ENCODE data around the gene COL25A1.

The COL25A1 gene

GRCh38 chr4:109214622-109215301 is 87.7 kb downstream of the COL25A1 start:
- DNase-seq = peak; percentile 3

GRCh38 chr4:109213056-109213455 is 89.4 kb downstream of the COL25A1 start:
- DNase-seq = no peak

- no peak for DNase-seq
These were observed 90.8 kb downstream of the COL25A1 start for GRCh38 chr4:109211671-109212070.

- no peak for DNase-seq
These were observed 92.8 kb downstream of the COL25A1 start for GRCh38 chr4:109209647-109210046.

DNA sequence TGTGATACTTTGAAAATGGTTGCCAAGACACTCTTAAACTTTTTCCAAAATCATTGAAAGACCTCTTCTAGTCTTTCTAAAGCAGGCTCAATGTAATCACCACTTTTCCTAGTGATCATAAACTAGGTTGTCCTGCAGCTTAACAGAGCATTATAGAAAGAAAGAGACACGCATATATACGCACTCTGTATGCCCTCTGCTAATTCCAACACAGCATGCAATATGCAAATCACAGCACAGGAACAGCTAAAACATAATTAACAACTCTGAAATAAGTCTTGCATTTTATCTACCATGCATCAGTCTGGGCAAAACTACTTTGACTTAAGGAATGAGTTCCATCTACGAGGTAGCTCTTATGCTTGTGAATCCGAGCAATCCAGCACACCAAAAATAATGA is 94.6 kb downstream of the COL25A1 start:
- DNase-seq = no peak

DNA sequence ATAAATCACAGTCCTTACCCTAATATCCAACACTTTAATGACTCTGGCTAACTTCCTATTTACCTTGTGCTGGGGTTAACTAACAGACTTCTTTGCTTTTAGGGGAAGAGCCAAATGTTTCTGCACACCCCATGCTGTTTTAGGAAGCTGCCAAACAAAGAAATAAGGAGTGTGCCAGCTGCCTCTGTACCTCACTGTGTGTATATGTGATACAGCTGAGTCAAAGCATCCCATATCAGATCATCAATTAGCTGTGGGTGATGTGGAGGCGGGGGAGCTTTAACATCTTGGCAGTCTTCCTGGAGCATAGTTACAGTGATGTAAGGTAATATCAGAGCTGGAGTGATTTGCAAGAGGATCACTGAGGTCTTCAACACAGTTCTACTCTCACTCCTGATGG is 95.4 kb downstream of the COL25A1 start:
- peak; percentile 8 for DNase-seq

DNA sequence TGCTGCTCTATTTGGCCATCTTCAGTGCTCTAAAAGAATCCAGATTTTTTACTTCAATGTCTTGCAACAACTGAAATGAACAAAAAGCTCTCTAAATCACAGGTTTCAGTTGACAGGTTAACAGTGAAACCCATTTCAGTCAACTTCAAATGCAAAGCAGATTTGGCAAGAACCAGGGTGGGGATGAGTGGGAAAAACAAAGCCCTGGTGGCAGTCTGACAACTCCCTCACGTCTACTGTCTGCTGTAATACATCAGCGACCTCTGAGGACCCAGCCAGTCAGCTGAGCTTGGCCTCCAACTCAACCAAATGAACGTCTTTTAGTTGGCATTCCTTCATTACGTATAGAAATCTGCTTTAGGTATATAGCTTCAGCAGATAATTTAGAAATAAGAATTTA is 95.8 kb downstream of the COL25A1 start:
- no peak for DNase-seq

DNA sequence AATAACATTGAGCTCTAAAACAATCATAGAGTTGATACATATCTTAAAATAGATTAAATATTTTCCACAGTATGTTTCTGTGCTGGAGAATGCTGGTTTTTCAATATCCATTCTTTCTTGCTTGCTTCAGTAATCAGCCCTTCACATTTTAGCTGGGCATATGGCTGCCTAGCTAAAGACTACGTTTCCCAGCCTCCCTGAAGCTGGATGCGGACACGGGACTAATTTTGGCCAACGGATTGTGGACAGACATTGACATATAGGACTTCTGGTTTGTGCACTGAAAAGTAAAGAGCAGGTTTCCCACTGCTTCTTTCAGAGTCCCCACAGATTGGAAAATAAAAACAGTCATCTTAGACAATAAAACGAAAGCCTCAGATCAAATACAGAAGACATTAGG is 97.3 kb downstream of the COL25A1 start:
- DNase-seq = no peak

DNA sequence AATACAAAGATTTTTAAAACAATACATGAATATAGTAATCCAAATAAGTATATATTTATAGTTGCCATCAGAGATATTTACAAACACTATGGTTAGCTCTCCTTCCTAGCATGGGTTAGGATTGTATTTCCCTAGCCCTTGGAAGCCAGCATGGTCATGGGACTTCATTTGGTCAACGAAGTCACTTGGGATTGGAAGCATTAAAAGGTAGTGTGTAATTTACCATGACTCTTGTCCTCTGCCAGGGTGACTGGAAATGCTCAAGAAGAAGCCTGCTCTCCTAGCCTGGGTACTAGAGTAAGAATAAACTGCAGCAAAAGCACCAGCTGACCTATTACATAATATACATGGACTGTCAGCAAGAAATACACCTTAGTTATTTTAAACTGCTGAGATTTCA is 102.9 kb downstream of the COL25A1 start:
- no peak for DNase-seq

DNA sequence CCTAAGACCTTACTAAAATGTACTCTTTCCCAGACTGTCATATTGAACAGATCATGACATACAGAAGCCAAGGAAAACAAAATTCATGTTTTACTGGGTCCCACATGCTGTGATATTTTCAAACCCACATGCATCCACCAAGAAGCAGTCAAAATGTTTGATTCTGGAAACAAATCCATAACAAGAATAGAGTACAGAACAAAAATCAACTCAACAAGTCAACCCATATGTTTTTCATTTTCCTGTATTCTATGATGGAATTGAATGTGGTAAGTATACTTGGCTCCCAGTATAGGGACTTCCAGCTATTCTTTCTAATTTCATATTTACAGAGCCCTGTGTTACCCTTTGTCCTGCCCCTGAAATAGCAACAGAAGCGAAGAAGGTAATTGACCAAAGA is 106.8 kb downstream of the COL25A1 start:
- DNase-seq = no peak

GRCh38 chr4:109191216-109191615 is 111.2 kb downstream of the COL25A1 start:
- DNase-seq = no peak

GRCh38 chr4:109186458-109186945 is 116.0 kb downstream of the COL25A1 start:
- DNase-seq = no peak

DNA sequence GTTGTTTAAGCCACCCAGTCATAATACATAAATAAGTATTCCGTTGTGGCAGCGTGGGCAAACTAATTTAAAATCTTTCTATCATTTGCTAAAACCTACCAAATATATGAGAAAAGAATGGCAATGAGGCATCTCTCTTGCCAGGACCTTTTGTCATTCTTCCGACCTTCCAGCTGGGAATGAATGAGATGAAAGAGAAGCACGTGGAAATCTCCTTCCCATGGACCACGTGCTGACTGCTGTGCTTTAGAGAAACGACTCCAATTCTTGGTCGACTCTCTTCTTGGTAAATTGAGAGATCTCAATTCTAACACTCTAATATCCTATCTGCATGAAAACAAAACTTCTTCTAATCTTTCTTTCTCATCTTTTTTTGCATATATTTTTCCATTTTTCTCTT is 116.5 kb downstream of the COL25A1 start:
- no peak for DNase-seq

DNA sequence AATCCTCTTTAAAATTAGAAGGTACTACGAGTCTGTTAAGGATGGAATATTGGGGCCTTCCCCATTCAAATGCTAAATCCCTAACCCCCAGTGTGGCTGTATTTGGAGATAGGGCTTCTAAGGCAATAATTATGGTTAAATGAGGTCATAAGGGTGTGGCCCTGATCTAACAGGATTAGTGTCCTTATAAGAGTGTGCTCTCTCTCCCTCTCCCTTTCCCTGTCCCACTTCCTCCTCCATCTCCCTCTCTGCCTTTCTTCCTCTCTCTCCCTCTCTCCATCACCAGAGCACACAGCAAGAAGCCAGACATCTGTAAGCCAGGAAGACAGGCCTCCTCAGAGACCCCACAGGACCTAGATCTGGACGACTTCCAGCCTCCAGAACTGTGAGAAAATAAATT is 116.9 kb downstream of the COL25A1 start:
- DNase-seq = peak; percentile 11

- DNase-seq = no peak
These were observed 117.9 kb downstream of the COL25A1 start for GRCh38 chr4:109184491-109184961.

DNA sequence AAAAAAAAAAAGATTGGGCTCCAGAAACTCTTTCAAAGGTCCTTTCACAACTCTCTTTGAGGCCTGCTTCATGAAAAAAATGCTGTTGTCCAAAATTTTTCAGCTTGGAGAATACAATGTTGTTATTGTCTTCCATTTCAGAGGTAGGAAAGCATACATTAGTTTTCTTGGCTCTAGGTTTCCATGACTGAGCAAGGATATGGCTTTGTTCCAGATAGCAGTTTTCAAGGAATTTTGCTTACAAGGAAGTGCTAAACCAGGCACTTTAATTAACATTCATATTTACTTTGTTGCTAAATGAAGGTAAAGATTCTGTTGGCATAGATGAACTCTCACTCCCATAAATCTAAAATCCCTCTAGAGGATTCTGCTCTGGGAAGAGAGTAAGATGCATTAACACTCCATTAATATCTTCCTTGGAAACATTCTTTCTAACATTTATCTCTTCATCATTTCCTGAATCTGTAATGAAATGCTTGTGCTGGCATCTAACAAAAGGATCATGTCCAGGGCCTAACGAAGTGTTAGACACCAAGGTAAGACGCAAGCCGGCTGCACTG is 118.4 kb downstream of the COL25A1 start:
- no peak for DNase-seq

- no peak for DNase-seq
These were observed 119.8 kb downstream of the COL25A1 start for GRCh38 chr4:109182696-109183095.

GRCh38 chr4:109179061-109179460 is 123.4 kb downstream of the COL25A1 start:
- DNase-seq = no peak

- DNase-seq = no peak
These were observed 125.2 kb downstream of the COL25A1 start for GRCh38 chr4:109177096-109177810.

DNA sequence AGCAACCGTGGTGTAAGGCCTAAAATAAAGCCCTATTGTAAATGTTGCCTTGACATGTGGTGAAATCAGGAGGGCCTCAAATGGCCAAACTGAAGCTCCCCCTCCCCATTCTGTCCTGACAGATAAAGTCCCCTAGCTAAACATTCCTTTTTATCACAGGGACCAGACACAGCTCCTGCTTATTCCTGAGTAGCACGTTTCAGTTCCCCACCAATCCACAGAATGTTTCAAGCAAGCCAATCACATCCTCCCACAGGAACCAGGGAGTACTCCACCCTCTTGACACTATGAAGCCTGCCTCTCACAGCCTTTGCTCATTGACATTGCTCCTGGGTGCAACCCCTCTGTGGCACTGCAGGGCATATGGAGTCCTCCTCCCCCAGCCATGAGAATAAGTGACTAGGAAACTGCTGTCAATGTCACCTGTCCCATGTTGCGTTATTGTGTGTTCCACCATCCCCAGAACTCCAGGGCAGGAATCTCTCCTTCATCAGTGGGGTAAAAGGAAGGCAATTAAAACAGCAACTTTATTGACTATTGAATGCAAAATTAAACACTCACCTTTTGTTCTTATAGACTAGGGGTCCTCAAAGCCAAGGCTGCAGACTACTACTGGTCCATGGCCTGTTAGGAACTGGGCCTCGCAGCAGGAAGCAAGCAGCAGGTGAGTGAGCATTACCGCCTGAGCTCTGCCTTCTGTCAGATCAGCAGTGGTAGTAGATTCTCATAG is 128.1 kb downstream of the COL25A1 start:
- DNase-seq = peak; percentile 51

- no peak for DNase-seq
These were observed 130.2 kb downstream of the COL25A1 start for GRCh38 chr4:109172301-109172700.

GRCh38 chr4:109171070-109171469 is 131.4 kb downstream of the COL25A1 start:
- no peak for DNase-seq

GRCh38 chr4:109169170-109169569 is 133.3 kb downstream of the COL25A1 start:
- no peak for DNase-seq
